Hepatocyte (in vitro differentiated cells): ENCODE measurements around the gene EMILIN1.

Source experiments
- CTCF ChIP-seq: fragments of 200-600 bp; sonication (generic); IDR thresholded peaks from 2 replicates; pipeline ENCODE4 v1.5.1; 2016; ENCODE audit warnings: antibody characterized with exemption, mild to moderate bottlenecking; ENCODE audit not compliant: poor library complexity
- EZH2 ChIP-seq: fragments of 200-600 bp; sonication (generic); IDR thresholded peaks from 2 replicates; pipeline ENCODE4 v1.6.1; 2016; ENCODE audit warnings: antibody characterized with exemption, mild to moderate bottlenecking, borderline replicate concordance

GRCh38 chr2:27076323-27076722 is 2.1 kb upstream of the EMILIN1 start:
- TF ChIP-seq CTCF = no peak
- no peak for TF ChIP-seq EZH2
